Measurements from ENCODE around the gene IPPK.

Gene IPPK

GRCh38 chr9:92661743-92662142 lies 8.2 kb downstream of the IPPK start:
- TF ChIP-seq ZFX (IDR thresholded peaks at IDR 0.05): no peak
- TF ChIP-seq, protein P1, sequence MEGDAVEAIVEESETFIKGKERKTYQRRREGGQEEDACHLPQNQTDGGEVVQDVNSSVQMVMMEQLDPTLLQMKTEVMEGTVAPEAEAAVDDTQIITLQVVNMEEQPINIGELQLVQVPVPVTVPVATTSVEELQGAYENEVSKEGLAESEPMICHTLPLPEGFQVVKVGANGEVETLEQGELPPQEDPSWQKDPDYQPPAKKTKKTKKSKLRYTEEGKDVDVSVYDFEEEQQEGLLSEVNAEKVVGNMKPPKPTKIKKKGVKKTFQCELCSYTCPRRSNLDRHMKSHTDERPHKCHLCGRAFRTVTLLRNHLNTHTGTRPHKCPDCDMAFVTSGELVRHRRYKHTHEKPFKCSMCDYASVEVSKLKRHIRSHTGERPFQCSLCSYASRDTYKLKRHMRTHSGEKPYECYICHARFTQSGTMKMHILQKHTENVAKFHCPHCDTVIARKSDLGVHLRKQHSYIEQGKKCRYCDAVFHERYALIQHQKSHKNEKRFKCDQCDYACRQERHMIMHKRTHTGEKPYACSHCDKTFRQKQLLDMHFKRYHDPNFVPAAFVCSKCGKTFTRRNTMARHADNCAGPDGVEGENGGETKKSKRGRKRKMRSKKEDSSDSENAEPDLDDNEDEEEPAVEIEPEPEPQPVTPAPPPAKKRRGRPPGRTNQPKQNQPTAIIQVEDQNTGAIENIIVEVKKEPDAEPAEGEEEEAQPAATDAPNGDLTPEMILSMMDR (conservative IDR thresholded peaks at IDR 0.05): no peak
- H3K27ac ChIP-seq: no peak overlapping the region

- no peak overlapping the region for H3K27ac ChIP-seq
Measured at GRCh38 chr9:92661127-92661526, 8.8 kb downstream of the IPPK start.

DNA sequence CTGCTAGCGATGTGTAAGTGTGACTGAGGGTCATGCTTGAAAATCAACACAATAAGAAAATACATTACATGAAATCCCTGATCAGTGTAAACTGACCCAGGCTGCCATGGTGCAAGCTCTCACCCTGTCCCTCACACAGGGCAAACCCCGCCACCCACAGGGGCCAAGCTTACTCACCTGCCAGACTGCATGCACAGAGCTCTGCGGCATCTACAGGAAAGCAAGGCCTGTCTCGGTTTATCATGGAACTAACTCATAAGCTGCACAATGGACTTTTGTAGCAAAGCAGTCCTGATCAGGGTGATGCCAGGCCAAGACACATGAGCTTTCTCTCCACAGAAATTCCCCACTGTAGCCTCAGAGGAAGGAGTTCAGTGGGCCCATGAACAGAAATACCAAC lies 9.7 kb downstream of the IPPK start:
- TF ChIP-seq ZFX (IDR thresholded peaks at IDR 0.05): no peak
- TF ChIP-seq, protein P1 (conservative IDR thresholded peaks at IDR 0.05): no peak

More at GRCh38 chr9:92661127-92661526, 8.8 kb downstream of the IPPK start:
- TF ChIP-seq, protein P1 (conservative IDR thresholded peaks at IDR 0.05): no peak
- no peak for TF ChIP-seq ZFX (IDR thresholded peaks at IDR 0.05)

GRCh38 chr9:92659601-92660000 lies 10.3 kb downstream of the IPPK start:
- TF ChIP-seq, protein P1 (conservative IDR thresholded peaks at IDR 0.05): no peak
- no peak for TF ChIP-seq ZFX (IDR thresholded peaks at IDR 0.05)
- H3K27ac ChIP-seq: no peak overlapping the region

More for the DNA sequence above, 9.7 kb downstream of the IPPK start:
- no peak overlapping the region for H3K27ac ChIP-seq

DNA sequence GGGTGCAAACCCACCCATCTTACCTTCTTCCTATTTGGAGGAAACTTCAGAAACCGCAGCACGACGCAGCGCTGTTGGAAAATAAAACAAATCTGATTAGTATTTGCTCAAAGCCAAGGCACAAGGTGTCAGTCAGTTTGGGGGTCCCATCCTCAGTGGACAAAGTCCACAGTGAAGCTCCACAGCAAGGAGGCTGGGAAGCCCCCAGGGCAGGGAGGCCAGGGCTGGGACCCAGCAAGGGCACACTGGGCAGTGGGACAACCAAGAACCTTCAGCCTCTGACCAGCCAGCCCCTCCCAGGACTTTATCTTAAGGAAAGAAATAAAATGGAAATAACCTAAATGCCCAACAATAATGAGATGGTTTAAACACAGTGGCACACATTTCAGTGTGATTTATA lies 11.3 kb downstream of the IPPK start:
- TF ChIP-seq, protein P1 (conservative IDR thresholded peaks at IDR 0.05): no peak
- no peak for TF ChIP-seq ZFX (IDR thresholded peaks at IDR 0.05)

DNA sequence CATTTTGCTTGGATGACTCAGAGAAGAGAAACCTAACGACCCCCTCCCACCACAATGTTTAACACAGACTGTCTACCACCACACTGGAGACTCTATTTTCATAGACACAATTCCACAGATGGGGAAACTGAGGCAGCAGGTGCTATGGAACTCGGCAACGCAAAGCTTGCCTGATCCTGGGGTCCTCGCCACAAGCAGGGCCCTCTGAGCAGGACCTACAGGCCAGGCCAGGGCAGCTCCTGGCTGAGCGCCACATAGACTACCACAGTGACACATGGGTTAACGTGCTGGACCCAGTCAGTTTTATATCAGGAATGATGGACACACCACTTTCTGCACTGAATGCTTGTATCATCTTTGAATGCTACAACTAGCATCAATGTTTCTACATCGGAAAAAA lies 11.8 kb downstream of the IPPK start:
- H3K27ac ChIP-seq: no peak overlapping the region
- TF ChIP-seq, protein P1 (conservative IDR thresholded peaks at IDR 0.05): no peak
- TF ChIP-seq ZFX (IDR thresholded peaks at IDR 0.05): no peak

More for the DNA sequence above, 11.3 kb downstream of the IPPK start:
- H3K27ac ChIP-seq: no peak overlapping the region

- TF ChIP-seq, protein P1 (conservative IDR thresholded peaks at IDR 0.05): no peak
- no peak for TF ChIP-seq ZFX (IDR thresholded peaks at IDR 0.05)
- no peak overlapping the region for H3K27ac ChIP-seq
Measured at GRCh38 chr9:92657296-92658094, 12.4 kb downstream of the IPPK start.
